Activated CD4-positive, alpha-beta T cell treated with anti-CD3 and anti-CD28 coated beads, Interleukin-2, amount 50 U/mL, for 16 hours (primary cell): ENCODE measurements around the gene ACR.

Source experiments
- DNase-seq: peaks from one replicate; pipeline ENCODE4 v3.0.0-alpha.2; 2020

ACR gene

GRCh38 chr22:50702821-50703725 lies 34.9 kb upstream of the ACR start:
- no peak for DNase-seq

- DNase-seq: no peak
These were observed 34.1 kb upstream of the ACR start for GRCh38 chr22:50703726-50704509.

GRCh38 chr22:50704510-50705218 lies 33.3 kb upstream of the ACR start:
- no peak for DNase-seq

GRCh38 chr22:50705219-50705691 lies 32.7 kb upstream of the ACR start:
- DNase-seq: no peak

- no peak for DNase-seq
These were observed 32.1 kb upstream of the ACR start for GRCh38 chr22:50705851-50706351.

GRCh38 chr22:50706481-50707125 lies 31.4 kb upstream of the ACR start:
- no peak for DNase-seq

GRCh38 chr22:50708474-50708873 lies 29.5 kb upstream of the ACR start:
- DNase-seq: no peak

- DNase-seq: no peak
These were observed 29.0 kb upstream of the ACR start for GRCh38 chr22:50708996-50709395.

GRCh38 chr22:50710221-50710620 lies 27.8 kb upstream of the ACR start:
- DNase-seq: no peak

- no peak for DNase-seq
These were observed 27.1 kb upstream of the ACR start for GRCh38 chr22:50710886-50711285.

GRCh38 chr22:50711446-50712340 lies 26.3 kb upstream of the ACR start:
- no peak for DNase-seq

- no peak for DNase-seq
These were observed 25.5 kb upstream of the ACR start for GRCh38 chr22:50712341-50713007.

GRCh38 chr22:50713008-50713385 lies 25.0 kb upstream of the ACR start:
- no peak for DNase-seq

GRCh38 chr22:50713571-50714056 lies 24.4 kb upstream of the ACR start:
- DNase-seq: no peak

- DNase-seq: no peak
These were observed 23.9 kb upstream of the ACR start for GRCh38 chr22:50714150-50714549.

- DNase-seq: no peak
These were observed 23.3 kb upstream of the ACR start for GRCh38 chr22:50714631-50715179.

- DNase-seq: no peak
These were observed 22.8 kb upstream of the ACR start for GRCh38 chr22:50715250-50715649.

GRCh38 chr22:50715776-50716175 lies 22.2 kb upstream of the ACR start:
- DNase-seq: no peak

GRCh38 chr22:50716290-50717024 lies 21.5 kb upstream of the ACR start:
- DNase-seq: no peak
